AG04449 (cell line): ENCODE data around the gene NOL4.

Source experiments
- CTCF ChIA-PET: fragments of 350-600 bp; formaldehyde crosslinking; extraction: SDS; loops from one replicate; lab custom pipeline; 2021; ENCODE audit warnings: antibody characterized with exemption; lab: Yijun Ruan, JAX
- POLR2A ChIA-PET: fragments of 400-600, 350-600 bp; formaldehyde crosslinking; extraction: SDS; loops from one replicate; lab custom pipeline; 2020; ENCODE audit warnings: antibody characterized with exemption, inconsistent platforms; lab: Yijun Ruan, JAX
- DNase-seq: peaks from one replicate; pipeline ENCODE4 v3.0.0-alpha.2; 2010; ENCODE audit warnings: low read depth, low spot score
- H3K4me3 ChIP-seq: 2 replicates; pipeline ENCODE4 v1.5.1; 2011; ENCODE audit warnings: low read depth, mild to moderate bottlenecking, control low read depth, low read length
- TF ChIP-seq, protein P1 (sequence below): IDR thresholded peaks from one replicate; pipeline ENCODE4 v1.5.1; 2011; ENCODE audit warnings: mild to moderate bottlenecking, moderate library complexity, low read length, control low read depth, inconsistent platforms; ENCODE audit not compliant: insufficient read depth; ENCODE audit errors: missing control alignments

Gene NOL4

DNA sequence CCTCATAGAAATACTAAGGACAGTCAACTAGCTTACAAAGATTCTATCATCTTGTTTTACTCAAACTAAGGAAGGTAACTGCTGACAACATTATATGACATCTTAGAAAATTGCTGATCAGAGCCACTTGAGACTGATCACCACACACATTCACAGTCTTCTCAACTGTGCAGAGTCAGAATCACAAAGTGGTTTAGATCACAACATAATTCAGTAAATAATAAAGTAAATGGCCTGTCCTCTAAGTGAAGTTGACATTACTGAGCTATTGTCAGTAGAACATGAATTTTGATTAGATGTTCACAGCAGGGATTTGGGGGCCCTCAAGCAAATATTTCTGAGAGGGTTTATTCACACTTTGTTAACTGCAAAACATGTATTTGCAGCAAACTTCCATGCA is 28.5 kb downstream of the NOL4 start:
- TF ChIP-seq, protein P1, sequence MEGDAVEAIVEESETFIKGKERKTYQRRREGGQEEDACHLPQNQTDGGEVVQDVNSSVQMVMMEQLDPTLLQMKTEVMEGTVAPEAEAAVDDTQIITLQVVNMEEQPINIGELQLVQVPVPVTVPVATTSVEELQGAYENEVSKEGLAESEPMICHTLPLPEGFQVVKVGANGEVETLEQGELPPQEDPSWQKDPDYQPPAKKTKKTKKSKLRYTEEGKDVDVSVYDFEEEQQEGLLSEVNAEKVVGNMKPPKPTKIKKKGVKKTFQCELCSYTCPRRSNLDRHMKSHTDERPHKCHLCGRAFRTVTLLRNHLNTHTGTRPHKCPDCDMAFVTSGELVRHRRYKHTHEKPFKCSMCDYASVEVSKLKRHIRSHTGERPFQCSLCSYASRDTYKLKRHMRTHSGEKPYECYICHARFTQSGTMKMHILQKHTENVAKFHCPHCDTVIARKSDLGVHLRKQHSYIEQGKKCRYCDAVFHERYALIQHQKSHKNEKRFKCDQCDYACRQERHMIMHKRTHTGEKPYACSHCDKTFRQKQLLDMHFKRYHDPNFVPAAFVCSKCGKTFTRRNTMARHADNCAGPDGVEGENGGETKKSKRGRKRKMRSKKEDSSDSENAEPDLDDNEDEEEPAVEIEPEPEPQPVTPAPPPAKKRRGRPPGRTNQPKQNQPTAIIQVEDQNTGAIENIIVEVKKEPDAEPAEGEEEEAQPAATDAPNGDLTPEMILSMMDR: no peak
- no peak for DNase-seq
- ChIA-PET CTCF (no interaction called here), POLR2A (no interaction called here)
- no peak overlapping the region for H3K4me3 ChIP-seq

DNA sequence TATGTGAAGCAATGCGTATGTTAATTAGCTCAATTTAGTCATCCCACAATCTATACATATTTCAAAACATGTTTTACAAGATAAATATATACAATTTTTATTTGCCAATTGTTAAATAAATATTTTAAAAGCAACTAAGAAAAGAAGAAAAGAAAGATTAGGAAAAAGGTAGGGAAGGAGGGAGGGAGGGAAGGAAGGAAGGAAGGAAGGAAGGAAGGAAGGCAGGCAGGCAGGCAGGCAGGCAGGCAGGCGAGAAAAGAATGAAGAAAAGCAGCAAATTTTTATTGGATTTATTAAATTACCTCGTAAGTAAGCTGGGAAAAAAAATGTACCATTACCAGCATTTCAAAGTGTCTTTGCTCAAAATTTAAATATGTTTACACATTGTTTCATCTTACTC is 30.5 kb downstream of the NOL4 start:
- POLR2A ChIA-PET: no interaction called here
- CTCF ChIA-PET: no interaction called here
- no peak for DNase-seq

DNA sequence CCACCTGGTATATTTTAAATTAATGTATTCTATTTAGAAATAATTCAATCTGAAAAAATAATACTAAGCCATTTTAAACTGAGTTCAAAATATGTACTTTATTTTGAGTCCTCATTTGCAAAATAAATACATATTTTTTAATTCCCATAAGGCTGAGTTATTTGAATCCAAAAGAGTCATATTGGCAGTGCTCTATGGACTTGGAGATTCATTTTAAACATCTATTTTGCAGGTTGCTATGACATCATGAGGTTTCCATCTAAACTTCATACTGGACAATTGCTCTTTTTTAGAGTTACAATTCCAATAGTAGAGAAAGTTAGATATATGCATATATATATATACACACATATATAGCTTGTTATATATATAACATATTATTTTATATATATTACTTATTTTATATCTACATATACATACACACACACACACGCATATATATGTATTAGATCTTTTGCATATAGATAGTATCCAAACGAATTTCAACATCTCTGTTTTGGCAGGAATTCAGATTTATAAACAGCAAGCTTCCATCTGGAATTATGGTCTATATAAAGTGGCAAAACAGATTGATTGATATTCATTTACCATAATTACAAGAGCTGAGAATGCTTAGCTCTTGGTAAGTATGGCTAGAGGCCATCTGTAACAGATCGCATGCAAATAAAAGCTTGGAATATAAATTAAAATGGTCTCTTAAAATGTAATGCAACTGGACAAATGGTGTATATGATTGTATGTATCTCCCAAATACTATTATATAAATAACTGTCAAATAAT is 34.9 kb downstream of the NOL4 start:
- H3K4me3 ChIP-seq: no peak overlapping the region
- ChIA-PET CTCF (no interaction called here), POLR2A (no interaction called here)
- TF ChIP-seq, protein P1: no peak
- no peak for DNase-seq

More for the DNA sequence above, 30.5 kb downstream of the NOL4 start:
- TF ChIP-seq, protein P1: no peak
- H3K4me3 ChIP-seq: no peak overlapping the region
